Endothelial cell (in vitro differentiated cells): ENCODE data around the gene HDGFL3. TPM values are rescaled to one million over a fixed set of nuclear protein-coding genes. Genes with fewer than 3 reads are reported as not detected.
A peak's percentile ranks its signal among the peaks of the same experiment; 100 is the strongest.

Experiments
- DNase-seq: peaks from one replicate; pipeline ENCODE4 v3.0.0; 2021; ENCODE audit warnings: low spot score
- H3K27ac Mint-ChIP-seq: one replicate; pipeline ENCODE4 v1.8.0; 2021; ENCODE audit warnings: mixed read lengths, inconsistent platforms; ENCODE audit not compliant: unreplicated experiment
- H3K27me3 Mint-ChIP-seq: one replicate; pipeline ENCODE4 v1.8.0; 2021; ENCODE audit warnings: mild to moderate bottlenecking, moderate library complexity, mixed read lengths, inconsistent platforms; ENCODE audit not compliant: unreplicated experiment
- H3K36me3 Mint-ChIP-seq: one replicate; pipeline ENCODE4 v1.8.0; 2021; ENCODE audit warnings: mild to moderate bottlenecking, low read depth, mixed read lengths, inconsistent platforms; ENCODE audit not compliant: unreplicated experiment
- H3K4me1 Mint-ChIP-seq: one replicate; pipeline ENCODE4 v1.8.0; 2021; ENCODE audit warnings: mild to moderate bottlenecking, mixed read lengths, inconsistent platforms; ENCODE audit not compliant: unreplicated experiment
- H3K4me3 Mint-ChIP-seq: one replicate; pipeline ENCODE4 v1.8.0; 2021; ENCODE audit warnings: mild to moderate bottlenecking, mixed read lengths, inconsistent platforms; ENCODE audit not compliant: unreplicated experiment
- H3K9me3 Mint-ChIP-seq: one replicate; pipeline ENCODE4 v1.8.0; 2021; ENCODE audit warnings: mixed read lengths, inconsistent platforms; ENCODE audit not compliant: unreplicated experiment
- total RNA-seq: library from RNA; stranded (reverse); fragmentation: NEBNext Ultra II Directional; extraction: Animal tissue kit (Norgen Biotek cat#: 25700); gene quantifications from one replicate; pipeline ENCODE4 v1.2.1, GENCODE V29; 2021; ENCODE audit not compliant: unreplicated experiment
- TF ChIP-seq, protein P1 (sequence below): fragments of 200-600 bp; sonication (generic); IDR thresholded peaks from one replicate; pipeline ENCODE4 v1.5.0; 2021; ENCODE audit warnings: antibody characterized with exemption; ENCODE audit not compliant: unreplicated experiment

HDGFL3 gene
- total RNA-seq, 1 donor from 2014 or later = 91.2 TPM

DNA sequence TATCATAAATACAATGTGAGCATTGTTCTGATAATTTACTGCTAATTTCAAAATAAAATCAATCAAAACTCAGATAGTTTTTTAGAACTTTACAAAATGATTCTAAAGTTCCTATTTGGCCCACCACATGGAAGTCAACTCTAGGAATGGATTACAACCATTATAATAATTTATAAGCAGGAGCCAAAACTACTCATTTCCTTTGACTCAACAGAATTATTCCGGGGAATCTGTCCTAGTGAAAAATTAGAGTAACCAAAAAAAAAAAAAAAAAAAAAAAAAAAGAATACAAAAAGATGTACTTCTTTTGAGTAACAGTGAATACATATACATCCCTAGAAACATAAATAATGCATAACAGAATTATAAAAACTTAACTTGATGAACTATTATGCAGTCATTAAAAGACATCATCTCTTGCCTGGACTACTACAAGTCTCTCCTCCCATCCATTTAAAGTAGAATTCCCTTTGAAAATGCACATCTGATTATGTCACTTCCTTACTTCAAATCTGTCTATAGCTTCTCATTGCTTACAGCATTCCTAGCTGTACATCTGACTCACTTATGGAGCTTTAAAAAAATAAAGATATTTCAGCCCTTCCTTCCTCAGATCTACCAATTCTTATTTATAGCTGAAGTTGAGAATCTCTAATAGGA, 43.4 kb downstream of the HDGFL3 start:
- Mint-ChIP-seq H3K9me3 (no peaks in the 10 kb centered on the region), H3K4me1 (peaks cover 14% of the 10 kb centered on the region), H3K27me3 (peaks cover 3% of the 10 kb centered on the region), H3K36me3 (peaks cover 24% of the 10 kb centered on the region), H3K27ac (no peak overlapping the region), H3K4me3 (no peak overlapping the region)
- DNase-seq = no peak
- TF ChIP-seq, protein P1, sequence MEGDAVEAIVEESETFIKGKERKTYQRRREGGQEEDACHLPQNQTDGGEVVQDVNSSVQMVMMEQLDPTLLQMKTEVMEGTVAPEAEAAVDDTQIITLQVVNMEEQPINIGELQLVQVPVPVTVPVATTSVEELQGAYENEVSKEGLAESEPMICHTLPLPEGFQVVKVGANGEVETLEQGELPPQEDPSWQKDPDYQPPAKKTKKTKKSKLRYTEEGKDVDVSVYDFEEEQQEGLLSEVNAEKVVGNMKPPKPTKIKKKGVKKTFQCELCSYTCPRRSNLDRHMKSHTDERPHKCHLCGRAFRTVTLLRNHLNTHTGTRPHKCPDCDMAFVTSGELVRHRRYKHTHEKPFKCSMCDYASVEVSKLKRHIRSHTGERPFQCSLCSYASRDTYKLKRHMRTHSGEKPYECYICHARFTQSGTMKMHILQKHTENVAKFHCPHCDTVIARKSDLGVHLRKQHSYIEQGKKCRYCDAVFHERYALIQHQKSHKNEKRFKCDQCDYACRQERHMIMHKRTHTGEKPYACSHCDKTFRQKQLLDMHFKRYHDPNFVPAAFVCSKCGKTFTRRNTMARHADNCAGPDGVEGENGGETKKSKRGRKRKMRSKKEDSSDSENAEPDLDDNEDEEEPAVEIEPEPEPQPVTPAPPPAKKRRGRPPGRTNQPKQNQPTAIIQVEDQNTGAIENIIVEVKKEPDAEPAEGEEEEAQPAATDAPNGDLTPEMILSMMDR = no peak

DNA sequence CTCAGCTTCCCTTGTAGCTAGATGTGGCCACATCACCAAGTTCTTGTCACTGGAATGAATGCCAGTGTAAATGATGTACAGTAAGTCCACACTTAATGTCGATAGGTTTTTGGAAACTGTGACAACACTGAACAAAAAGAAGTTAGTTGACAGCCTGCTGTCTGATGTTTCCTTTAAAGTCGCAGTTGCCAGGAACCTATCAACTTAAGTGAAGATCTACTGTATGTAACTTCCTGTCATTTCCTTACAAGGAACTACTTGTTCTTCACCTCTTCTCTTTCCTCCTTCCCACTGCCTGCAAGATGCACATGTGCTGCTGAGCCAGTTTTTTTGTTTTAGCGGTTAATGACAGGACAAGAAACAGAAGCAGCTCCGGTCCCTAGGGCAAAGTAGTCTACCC, 44.6 kb downstream of the HDGFL3 start:
- TF ChIP-seq, protein P1 = no peak
- peaks cover 24% of the 10 kb centered on the region for H3K36me3 Mint-ChIP-seq
- peak overlapping the region; percentile 72 for H3K27ac Mint-ChIP-seq
- no peak for DNase-seq
- H3K9me3 Mint-ChIP-seq = no peaks in the 10 kb centered on the region
- H3K4me3 Mint-ChIP-seq = no peak overlapping the region
- peaks cover 11% of the 10 kb centered on the region for H3K4me1 Mint-ChIP-seq
- peaks cover 3% of the 10 kb centered on the region for H3K27me3 Mint-ChIP-seq

DNA sequence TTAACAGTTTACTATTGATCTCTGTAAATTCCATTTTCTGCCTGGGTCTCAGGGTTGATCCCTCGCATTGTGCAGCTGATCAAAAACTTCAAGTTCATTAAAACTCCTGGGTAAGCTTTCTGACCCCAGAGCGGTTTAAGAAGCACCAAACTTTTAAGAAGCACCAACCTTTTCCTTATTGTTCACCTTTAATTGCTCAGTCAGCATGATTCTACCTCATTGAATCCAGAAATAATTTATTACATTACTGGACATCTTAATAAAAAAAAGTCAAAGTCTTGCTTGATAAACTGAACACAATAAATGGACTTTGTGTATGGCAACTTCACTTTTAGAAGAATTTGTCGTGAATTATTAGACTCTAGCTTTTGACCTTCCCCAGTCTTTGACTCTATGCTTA, 46.9 kb downstream of the HDGFL3 start:
- H3K9me3 Mint-ChIP-seq = no peaks in the 10 kb centered on the region
- no peak for DNase-seq
- peaks cover 24% of the 10 kb centered on the region for H3K36me3 Mint-ChIP-seq
- H3K4me3 Mint-ChIP-seq = no peak overlapping the region
- H3K4me1 Mint-ChIP-seq = peaks cover 11% of the 10 kb centered on the region
- TF ChIP-seq, protein P1 = no peak
- no peak overlapping the region for H3K27ac Mint-ChIP-seq
- H3K27me3 Mint-ChIP-seq = no peaks in the 10 kb centered on the region

DNA sequence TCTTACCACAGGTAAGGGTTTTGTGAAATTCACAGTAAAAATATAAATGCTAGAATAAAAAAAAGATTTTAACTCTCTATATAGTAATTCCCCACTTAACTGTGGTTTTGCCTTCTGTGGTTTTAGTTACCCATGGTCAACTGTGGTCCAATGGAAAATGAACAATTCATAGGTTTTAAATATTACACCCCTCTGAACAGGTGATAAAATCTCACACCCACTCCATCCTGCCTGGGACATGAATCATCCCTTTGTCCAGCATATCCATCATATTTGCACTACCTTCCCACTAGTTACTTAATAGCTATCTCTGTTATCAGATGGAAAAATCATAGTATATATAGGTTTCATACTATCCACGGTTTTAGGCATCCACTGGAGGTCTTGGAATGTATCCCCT, 49.2 kb downstream of the HDGFL3 start:
- peaks cover 24% of the 10 kb centered on the region for H3K36me3 Mint-ChIP-seq
- DNase-seq = no peak

GRCh38 chr15:83155942-83156341, 51.7 kb downstream of the HDGFL3 start:
- Mint-ChIP-seq H3K27ac (no peak overlapping the region), H3K9me3 (no peaks in the 10 kb centered on the region), H3K27me3 (no peaks in the 10 kb centered on the region), H3K4me1 (no peaks in the 10 kb centered on the region), H3K4me3 (no peak overlapping the region), H3K36me3 (peaks cover 24% of the 10 kb centered on the region)
- DNase-seq = no peak
- TF ChIP-seq, protein P1 = no peak

More for the DNA sequence above, 49.2 kb downstream of the HDGFL3 start:
- H3K27me3 Mint-ChIP-seq = no peaks in the 10 kb centered on the region
- H3K4me3 Mint-ChIP-seq = no peak overlapping the region
- TF ChIP-seq, protein P1 = no peak
- H3K4me1 Mint-ChIP-seq = peaks cover 6% of the 10 kb centered on the region
- no peaks in the 10 kb centered on the region for H3K9me3 Mint-ChIP-seq
- H3K27ac Mint-ChIP-seq = no peak overlapping the region
